ENCODE measurements around the gene IFITM1.

Gene IFITM1

DNA sequence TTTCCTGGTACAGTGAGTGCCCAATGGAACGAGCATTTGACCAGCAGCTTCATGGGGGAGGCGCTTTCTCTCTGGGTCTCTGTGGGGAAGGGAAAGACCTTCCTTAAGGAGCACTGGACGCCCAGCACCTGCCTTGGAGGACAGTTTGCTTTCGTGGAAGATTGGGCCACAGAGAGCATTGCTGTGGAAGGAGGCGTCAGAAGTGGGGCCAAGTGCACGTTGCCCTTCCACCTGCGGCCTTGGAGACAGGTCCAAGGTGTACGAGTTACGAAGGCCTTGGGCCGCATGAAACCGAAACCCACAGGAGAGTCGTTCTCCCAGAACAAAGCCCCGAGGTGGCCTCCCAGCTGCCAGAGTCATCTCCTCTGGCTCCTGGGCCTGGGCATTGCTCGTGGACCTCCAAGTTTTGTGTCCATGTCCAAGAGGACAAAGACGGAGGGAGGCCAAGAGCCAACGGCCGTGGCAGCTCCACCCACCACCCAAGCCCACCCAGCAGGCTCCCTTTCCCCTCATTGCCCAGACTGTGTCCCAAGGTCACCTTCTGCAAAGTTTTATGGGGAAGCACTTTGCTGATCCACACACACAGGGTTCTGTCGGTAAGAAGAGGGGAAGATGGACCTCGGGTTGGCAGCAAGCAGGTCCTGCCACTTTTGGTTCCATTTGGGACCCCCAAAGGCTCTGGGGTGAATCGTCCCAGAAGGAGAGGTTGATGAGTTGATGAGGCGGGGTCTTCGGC is 41.5 kb upstream of the IFITM1 start:
- Histone ChIP-seq H3K4me3 (no peak overlapping the region), H3K27ac (no peak overlapping the region), H3K9ac (ENCODE audit: insufficient read length) (no peak overlapping the region), H3K36me3 (ENCODE audit: insufficient read depth, low read length) (no peaks in the 10 kb centered on the region), H3K9me3 (ENCODE audit: low read depth, low read length) (no peaks in the 10 kb centered on the region; the same call in 1 of the 2 replicates)
- DNase-seq (ENCODE audit: low read depth, low spot score) = no peak
- no peak for TF ChIP-seq FOXP2 (optimal IDR thresholded peaks at IDR 0.05; ENCODE audit: control extremely low read depth, extremely low read length, insufficient read depth)
- no peak for TF ChIP-seq EZH2 (IDR thresholded peaks at IDR 0.05)
- no peak for TF ChIP-seq POLR2AphosphoS5 (IDR thresholded peaks at IDR 0.05; ENCODE audit: borderline replicate concordance, low read depth, low read length)

DNA sequence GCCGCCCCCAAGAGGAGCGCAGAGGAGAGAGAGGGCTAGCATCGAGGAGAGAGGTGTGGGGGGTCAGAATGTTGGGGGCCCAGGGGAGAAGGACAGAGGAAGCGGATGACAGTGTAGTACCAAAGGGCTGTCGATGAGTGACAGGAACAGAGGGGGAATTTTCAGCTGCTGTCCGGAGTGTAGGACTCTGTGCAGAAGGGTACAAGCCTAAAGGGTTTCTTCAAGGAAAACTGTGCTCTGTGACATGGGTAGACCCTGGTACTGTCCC is 41.0 kb upstream of the IFITM1 start:
- no peak overlapping the region for H3K27ac ChIP-seq
- no peaks in the 10 kb centered on the region; the same call in 1 of the 2 replicates for H3K9me3 ChIP-seq (ENCODE audit: low read depth, low read length)
- no peaks in the 10 kb centered on the region for H3K36me3 ChIP-seq (ENCODE audit: insufficient read depth, low read length)
- H3K4me3 ChIP-seq = no peak overlapping the region
- no peak overlapping the region for H3K9ac ChIP-seq (ENCODE audit: insufficient read length)
- TF ChIP-seq POLR2AphosphoS5 (IDR thresholded peaks at IDR 0.05; ENCODE audit: borderline replicate concordance, low read depth, low read length) (no peak), EZH2 (IDR thresholded peaks at IDR 0.05) (no peak), FOXP2 (optimal IDR thresholded peaks at IDR 0.05; ENCODE audit: control extremely low read depth, extremely low read length, insufficient read depth) (no peak)
- DNase-seq (ENCODE audit: low read depth, low spot score) = no peak

DNA sequence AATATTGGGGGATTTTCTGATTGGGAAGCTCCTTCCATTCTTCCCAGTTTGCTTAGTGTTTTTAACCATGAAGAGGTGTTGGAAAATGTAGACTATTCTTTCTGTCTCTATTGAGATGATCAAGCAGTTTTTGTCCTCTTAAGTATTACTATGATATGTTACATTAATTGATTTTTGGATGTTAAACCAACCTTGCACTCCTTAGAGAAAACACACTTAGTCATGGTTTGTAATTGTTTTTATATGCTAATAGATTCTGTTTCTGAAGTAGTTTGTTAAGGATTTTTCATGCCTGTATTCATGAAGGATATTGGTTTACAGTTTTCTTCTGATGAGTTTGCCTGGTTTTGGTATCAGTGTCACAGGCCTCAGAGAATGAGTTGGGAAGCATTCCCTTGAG is 37.6 kb upstream of the IFITM1 start:
- Histone ChIP-seq H3K27ac (no peak overlapping the region), H3K9me3 (ENCODE audit: low read depth, low read length) (no peaks in the 10 kb centered on the region; the same call in 1 of the 2 replicates), H3K4me3 (no peak overlapping the region), H3K36me3 (ENCODE audit: insufficient read depth, low read length) (no peaks in the 10 kb centered on the region), H3K9ac (ENCODE audit: insufficient read length) (no peak overlapping the region)
- TF ChIP-seq FOXP2 (optimal IDR thresholded peaks at IDR 0.05; ENCODE audit: control extremely low read depth, extremely low read length, insufficient read depth) (no peak), EZH2 (IDR thresholded peaks at IDR 0.05) (no peak), POLR2AphosphoS5 (IDR thresholded peaks at IDR 0.05; ENCODE audit: borderline replicate concordance, low read depth, low read length) (no peak)
- no peak for DNase-seq (ENCODE audit: low read depth, low spot score)

DNA sequence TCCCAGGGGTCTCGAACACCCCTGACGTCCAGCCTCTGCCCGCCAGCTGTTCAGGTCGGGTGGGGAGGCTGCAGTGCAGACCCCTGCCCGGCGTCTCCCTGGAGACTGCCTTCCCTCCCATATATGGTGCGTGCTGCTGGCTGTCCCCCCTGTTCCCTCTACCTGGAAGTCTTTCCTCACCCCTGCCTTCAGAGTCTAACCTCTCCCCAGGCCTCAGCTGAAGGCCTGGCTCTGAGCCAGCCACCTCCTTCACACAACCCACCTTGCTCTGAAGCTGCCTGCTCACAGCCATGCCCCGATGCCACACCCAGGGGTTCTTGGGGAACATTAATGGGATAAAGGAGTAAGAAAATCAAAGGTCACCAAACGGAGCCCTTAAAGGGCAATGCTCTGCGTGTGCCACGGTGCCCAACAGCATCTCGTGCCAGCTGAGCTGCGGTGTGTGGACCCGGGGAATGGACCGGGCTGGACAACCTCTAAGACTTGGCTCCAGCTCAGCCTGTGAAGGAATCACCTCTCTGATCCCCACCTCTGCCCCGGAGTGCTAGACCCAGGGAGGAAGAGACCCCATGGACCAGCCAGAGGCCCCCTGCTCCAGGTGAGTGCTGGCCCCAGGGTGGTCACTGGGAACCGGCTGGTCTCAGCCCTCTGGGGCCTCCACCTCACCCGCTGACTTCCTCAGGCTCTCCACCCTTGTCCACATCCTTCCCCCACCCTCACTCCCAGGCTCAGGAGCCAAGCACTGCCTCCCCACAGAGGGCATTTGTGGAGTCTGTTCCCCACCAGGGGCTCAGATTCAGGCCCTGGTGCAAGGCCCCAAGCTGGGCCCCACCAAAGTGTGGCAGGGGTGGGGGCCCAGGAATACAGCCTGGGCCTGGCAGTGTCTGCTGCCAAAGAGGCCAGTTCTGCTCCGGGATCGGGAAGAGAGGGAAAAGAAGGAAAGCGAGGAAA is 35.6 kb upstream of the IFITM1 start, which contains the start of gene NLRP6:
Gene NLRP6 (plus strand): TSS at position 407 of the 951 bp plus-strand sequence. CDS start 163 bp downstream, at position 570.
- Histone ChIP-seq H3K4me3 (no peak within 1 kb of the TSS), H3K36me3 (ENCODE audit: insufficient read depth, low read length) (no peaks in the 10 kb centered on the region), H3K9me3 (ENCODE audit: low read depth, low read length) (no peaks in the 10 kb centered on the region; the same call in 1 of the 2 replicates), H3K27ac (no peak within 1 kb of the TSS), H3K9ac (ENCODE audit: insufficient read length) (no peak within 1 kb of the TSS)
- no peak for DNase-seq (ENCODE audit: low read depth, low spot score)
- no peak for TF ChIP-seq FOXP2 (optimal IDR thresholded peaks at IDR 0.05; ENCODE audit: control extremely low read depth, extremely low read length, insufficient read depth)
- TF ChIP-seq POLR2AphosphoS5 (IDR thresholded peaks at IDR 0.05; ENCODE audit: borderline replicate concordance, low read depth, low read length) = no peak
- TF ChIP-seq EZH2 (IDR thresholded peaks at IDR 0.05) = no peak

DNA sequence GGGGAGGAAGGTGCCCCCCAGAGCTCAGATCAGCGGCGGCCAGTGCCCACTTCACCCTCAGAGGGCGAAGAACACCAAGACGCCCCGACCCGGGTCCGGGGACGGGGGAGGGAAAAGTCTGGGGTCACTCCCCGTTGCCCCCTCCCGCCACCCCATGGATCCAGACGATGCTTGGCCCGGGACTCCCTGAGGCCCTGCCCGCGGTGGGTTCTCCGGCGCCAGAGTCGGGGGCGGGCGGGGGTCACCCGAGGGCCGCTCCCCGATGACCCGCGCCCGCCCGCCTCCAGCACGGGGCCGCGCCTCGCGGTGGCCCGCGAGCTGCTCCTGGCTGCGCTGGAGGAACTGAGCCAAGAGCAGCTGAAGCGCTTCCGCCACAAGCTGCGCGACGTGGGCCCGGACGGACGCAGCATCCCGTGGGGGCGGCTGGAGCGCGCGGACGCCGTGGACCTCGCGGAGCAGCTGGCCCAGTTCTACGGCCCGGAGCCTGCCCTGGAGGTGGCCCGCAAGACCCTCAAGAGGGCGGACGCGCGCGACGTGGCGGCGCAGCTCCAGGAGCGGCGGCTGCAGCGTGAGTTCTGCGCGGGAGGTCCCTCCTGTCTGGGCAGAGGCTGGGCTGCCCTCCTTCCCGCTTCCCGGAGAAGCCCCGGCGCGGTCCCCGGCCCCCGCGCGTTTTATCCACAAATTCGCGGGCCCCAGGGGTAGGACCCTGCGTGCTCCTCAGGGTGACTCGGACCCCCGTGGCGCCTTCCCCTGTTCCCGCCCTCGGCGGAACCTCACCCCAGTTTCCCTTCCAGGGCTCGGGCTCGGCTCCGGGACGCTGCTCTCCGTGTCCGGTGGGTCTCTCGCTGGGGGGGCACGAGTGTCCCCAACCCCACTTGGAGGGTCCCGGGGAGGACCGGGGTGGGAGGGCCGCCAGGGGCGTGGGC is 34.5 kb upstream of the IFITM1 start:
- DNase-seq (ENCODE audit: low read depth, low spot score) = no peak
- Histone ChIP-seq H3K9ac (ENCODE audit: insufficient read length) (no peak overlapping the region), H3K9me3 (ENCODE audit: low read depth, low read length) (no peaks in the 10 kb centered on the region; the same call in 1 of the 2 replicates), H3K36me3 (ENCODE audit: insufficient read depth, low read length) (no peaks in the 10 kb centered on the region), H3K27ac (no peak overlapping the region), H3K4me3 (peak overlapping the region; percentile 40)
- TF ChIP-seq POLR2AphosphoS5 (IDR thresholded peaks at IDR 0.05; ENCODE audit: borderline replicate concordance, low read depth, low read length) (no peak), EZH2 (IDR thresholded peaks at IDR 0.05) (no peak), FOXP2 (optimal IDR thresholded peaks at IDR 0.05; ENCODE audit: control extremely low read depth, extremely low read length, insufficient read depth) (no peak)

- H3K9ac ChIP-seq (ENCODE audit: insufficient read length) = no peak overlapping the region
- no peaks in the 10 kb centered on the region; the same call in 1 of the 2 replicates for H3K9me3 ChIP-seq (ENCODE audit: low read depth, low read length)
- TF ChIP-seq FOXP2 (optimal IDR thresholded peaks at IDR 0.05; ENCODE audit: control extremely low read depth, extremely low read length, insufficient read depth) = no peak
- no peak for TF ChIP-seq POLR2AphosphoS5 (IDR thresholded peaks at IDR 0.05; ENCODE audit: borderline replicate concordance, low read depth, low read length)
- TF ChIP-seq EZH2 (IDR thresholded peaks at IDR 0.05) = peak; percentile 26
- H3K36me3 ChIP-seq (ENCODE audit: insufficient read depth, low read length) = no peaks in the 10 kb centered on the region
- DNase-seq (ENCODE audit: low read depth, low spot score) = no peak
- H3K27ac ChIP-seq = no peak overlapping the region
- peak overlapping the region; percentile 40 for H3K4me3 ChIP-seq
Measured at GRCh38 chr11:279966-280705, 33.7 kb upstream of the IFITM1 start.

Data from SK-N-MC (cell line).